Activated CD4-positive, alpha-beta T cell treated with anti-CD3 and anti-CD28 coated beads for 24 hours (primary cell): ENCODE measurements around the gene FCRL2.
"Not testable (repeated sequence)": the region's sequence is repeated elsewhere in the genome, so short reads cannot be mapped to it uniquely, and the experiment has no call there.

Source experiments
- DNase-seq, 2 donors: peaks; one replicate each; pipeline ENCODE4 v3.0.0-alpha.2; 2020; ENCODE audit warnings: low read depth in 2 of 2

Gene FCRL2

GRCh38 chr1:157751283-157751682 lies 25.6 kb downstream of the FCRL2 start:
- no peak for DNase-seq

- DNase-seq: no peak
Observed at GRCh38 chr1:157748262-157748817, 28.6 kb downstream of the FCRL2 start.

- no peak for DNase-seq
Observed at GRCh38 chr1:157739229-157739901, 37.6 kb downstream of the FCRL2 start.

- DNase-seq: not testable (repeated sequence)
Observed at GRCh38 chr1:157735991-157736390, 40.9 kb downstream of the FCRL2 start.

GRCh38 chr1:157734321-157734720 lies 42.6 kb downstream of the FCRL2 start:
- no peak for DNase-seq

- no peak for DNase-seq
Observed at GRCh38 chr1:157732755-157733154, 44.2 kb downstream of the FCRL2 start.

GRCh38 chr1:157725221-157725577 lies 51.7 kb downstream of the FCRL2 start:
- DNase-seq: no peak

- DNase-seq: no peak
Observed at GRCh38 chr1:157724537-157725220, 52.3 kb downstream of the FCRL2 start.

- DNase-seq: no peak
Observed at GRCh38 chr1:157723157-157723556, 53.8 kb downstream of the FCRL2 start.

- no peak for DNase-seq
Observed at GRCh38 chr1:157721985-157722384, 54.9 kb downstream of the FCRL2 start.

- no peak for DNase-seq
Observed at GRCh38 chr1:157715736-157716135, 61.2 kb downstream of the FCRL2 start.

GRCh38 chr1:157711802-157712201 lies 65.1 kb downstream of the FCRL2 start:
- no peak for DNase-seq

GRCh38 chr1:157704878-157705277 lies 72.1 kb downstream of the FCRL2 start:
- no peak for DNase-seq

GRCh38 chr1:157703981-157704380 lies 73.0 kb downstream of the FCRL2 start:
- DNase-seq: no peak

- DNase-seq: no peak
Observed at GRCh38 chr1:157702308-157702825, 74.6 kb downstream of the FCRL2 start.

- no peak for DNase-seq
Observed at GRCh38 chr1:157700732-157701131, 76.2 kb downstream of the FCRL2 start, which contains the start of gene FCRL3. TSS of gene FCRL3 (minus strand) at chr1:157700769. CDS start at chr1:157700489, 280 bp downstream.

GRCh38 chr1:157700305-157700704 lies 76.6 kb downstream of the FCRL2 start:
- no peak for DNase-seq

GRCh38 chr1:157697781-157698569 lies 79.0 kb downstream of the FCRL2 start:
- no peak for DNase-seq

GRCh38 chr1:157696966-157697628 lies 79.8 kb downstream of the FCRL2 start:
- no peak for DNase-seq
